HG03342 (cell line): ENCODE measurements around the gene FOXP4.

Source experiments
- ATAC-seq: cut with Tn5 transposase; IDR thresholded peaks from one replicate; pipeline ENCODE4 v1.9.1; 2021; ENCODE audit warnings: mild to moderate bottlenecking, moderate library complexity; ENCODE audit not compliant: unreplicated experiment

Gene FOXP4

GRCh38 chr6:41622206-41622988, 76.2 kb downstream of the FOXP4 start:
- no peak for ATAC-seq

DNA sequence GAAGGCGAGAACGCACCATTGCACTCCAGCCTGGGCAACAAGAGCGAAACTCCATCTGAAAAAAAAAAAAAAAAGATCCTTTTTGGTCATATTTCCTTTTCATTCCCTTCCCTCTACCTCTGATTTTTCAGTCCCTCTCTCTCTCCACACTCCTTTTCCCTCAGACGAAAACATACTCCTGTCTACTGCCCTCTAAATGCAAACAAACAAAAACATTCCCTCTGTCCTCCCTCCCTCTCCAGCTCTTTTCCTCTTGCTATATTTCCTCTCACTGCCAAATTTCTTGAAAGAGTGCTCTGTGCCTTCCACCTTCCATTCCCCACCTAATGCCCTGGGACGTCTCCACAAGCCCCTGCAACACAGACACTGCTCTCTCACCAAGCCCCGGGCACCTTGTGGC, 77.1 kb downstream of the FOXP4 start:
- ATAC-seq, result no peak

DNA sequence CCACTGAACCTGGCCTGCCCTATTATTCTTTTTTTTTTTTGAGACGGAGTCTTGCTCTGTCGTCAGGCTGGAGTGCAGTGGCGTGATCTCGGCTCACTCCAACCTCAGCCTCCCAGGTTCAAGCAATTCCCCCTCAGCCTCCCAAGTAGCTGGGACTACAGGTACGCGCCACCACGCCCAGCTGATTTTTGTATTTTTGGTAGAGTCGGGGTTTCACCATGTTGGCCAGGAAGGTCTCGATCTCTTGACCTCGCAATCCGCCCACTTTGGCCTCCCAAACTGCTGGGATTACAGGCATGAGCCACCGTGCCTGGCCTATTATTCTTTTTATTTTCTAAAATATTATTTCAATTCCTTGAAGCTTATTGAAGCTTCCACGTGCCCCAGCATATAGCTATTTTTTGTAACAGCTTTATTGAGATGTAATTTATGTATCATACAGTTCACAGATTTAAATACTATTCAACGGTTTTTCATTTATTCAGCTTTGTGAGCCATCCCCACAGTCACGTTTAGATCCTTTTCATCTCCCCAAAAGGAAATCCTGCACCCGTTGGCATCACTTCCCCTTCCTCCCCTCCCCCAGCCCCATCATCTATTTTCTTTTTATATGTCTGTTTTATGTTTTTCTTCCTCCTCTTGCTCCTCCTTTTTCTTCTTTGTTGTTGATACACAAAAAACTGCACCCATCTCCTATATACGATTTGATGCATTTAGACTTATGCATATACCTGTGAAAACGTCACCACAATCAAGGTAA, 78.6 kb downstream of the FOXP4 start:
- ATAC-seq, result no peak

GRCh38 chr6:41625442-41625841, 79.3 kb downstream of the FOXP4 start:
- ATAC-seq, result no peak

DNA sequence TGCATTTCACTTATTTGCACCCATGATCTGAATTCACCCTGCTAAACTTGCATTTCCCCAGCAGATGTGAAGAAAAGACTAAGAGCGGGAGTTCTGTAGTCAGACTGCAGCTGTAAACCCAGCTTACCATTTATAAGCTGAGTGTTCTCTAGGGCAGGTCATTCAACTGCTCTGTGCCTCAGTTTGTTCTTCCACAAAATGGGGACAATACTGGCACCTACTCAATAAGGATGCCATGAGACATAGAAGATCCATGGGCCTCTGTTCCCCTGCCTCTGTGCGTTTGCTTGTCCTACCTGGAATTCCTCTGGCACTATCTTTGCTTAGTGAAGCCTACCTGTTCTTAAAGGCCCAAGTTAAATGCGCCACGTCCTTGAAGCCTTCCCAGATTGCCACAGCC, 79.8 kb downstream of the FOXP4 start:
- ATAC-seq, result no peak

DNA sequence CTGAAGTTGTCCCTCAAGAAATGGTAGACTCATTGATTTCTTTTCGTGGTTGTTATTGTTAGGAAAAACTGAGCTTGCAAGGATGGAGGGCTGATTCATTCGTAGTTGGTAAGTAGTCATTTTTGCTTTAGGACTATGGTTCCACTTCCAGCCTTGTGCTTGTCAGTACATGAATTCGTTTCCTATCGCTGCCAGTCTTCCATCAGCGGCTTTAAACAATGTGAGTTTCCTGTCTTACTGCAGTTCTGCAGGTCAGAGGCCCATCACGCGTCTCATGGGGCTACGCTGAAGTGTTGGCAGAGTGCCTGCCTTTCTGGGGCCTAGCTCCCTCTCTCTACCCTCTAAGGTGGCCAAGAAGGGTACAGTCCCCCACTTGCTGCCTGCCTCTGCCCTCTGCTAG, 80.7 kb downstream of the FOXP4 start:
- ATAC-seq, result no peak

- ATAC-seq, result no peak
Observed at GRCh38 chr6:41629128-41629527, 82.9 kb downstream of the FOXP4 start.

GRCh38 chr6:41630069-41630468, 83.9 kb downstream of the FOXP4 start:
- no peak for ATAC-seq

DNA sequence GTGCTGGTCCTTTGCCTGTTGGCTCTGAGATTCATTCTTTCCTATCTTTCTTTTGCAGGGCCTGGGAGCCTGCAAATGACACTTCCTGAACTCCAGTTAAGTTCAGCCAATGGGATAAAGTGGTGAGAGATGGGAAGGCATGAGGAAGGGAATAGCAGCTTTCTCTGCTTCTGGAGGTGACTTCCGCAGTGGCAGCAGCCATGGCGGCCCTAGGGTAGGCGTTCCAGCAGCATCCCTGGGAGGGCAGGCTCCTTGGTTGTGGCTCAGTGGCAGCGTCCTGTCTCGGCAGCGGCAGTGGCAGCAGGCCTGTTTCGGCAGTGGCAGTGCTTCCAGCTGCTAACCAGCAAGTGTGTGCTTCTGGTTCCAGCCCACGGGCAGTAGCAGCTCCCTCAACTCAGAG, 84.8 kb downstream of the FOXP4 start:
- no peak for ATAC-seq

DNA sequence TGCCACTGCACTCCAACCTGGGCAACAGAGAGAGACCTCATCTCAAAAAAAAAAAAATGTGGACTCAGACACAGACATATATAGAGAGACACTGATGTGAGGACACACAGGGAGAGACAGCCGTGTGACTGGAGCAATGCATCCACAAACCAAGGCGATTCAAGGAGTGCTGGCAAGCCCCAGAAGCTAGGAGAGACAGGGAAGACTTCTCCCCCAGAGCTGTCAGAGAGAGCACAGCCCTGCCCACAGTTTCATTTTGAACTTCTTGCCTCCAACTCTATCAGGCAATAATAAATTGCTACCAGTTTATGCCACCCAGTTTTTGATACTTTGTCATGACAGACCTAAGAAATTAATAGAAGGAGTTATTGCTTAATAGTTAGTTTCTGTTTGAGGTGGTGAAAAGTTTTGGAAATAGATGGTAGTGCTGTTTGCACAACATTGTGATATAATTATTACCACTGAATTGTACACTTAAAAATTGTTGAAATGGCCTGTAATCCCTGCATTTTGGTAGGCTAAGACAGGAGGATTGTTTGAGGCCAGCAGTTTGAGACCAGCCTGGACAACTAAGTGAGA, 87.0 kb downstream of the FOXP4 start:
- no peak for ATAC-seq

DNA sequence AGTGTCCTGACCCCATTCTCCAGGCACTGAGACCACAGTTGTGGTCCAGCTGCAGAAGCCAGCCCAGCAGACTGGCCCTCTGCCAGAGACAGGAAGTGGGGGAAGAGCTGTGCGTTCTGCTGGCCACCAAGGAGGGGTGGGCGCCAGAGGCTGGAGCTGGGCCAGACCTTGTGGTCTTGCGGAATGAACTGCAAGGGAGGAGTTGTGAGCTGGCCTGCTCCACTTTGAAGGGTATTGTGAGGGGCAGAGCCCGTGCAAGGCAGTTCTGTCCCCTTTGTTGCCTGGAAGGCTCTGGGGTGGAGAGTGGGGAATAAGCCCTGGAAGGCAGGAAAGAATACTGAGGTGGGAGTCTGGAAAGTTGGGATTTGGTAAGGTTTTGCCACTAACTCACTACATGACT, 88.5 kb downstream of the FOXP4 start:
- no peak for ATAC-seq

GRCh38 chr6:41635365-41635764, 89.2 kb downstream of the FOXP4 start:
- ATAC-seq, result no peak

DNA sequence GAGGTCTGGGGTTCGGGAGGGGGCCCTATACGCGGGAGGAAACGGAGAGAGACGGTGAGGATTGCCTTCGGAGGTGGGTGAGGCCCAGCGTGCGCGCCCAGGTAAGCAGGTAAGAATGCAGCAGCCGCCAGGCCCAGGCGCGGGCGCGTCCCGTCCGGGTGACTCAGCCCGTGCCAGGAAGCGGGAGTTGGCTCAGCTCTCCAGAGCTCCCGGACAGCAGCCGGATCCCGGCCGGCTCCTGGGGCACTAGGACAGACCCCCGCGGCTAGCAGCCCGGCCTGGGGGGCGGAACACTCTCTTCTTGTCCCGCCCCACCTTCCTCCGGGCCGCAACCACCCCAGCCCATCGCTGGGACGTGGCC, 90.6 kb downstream of the FOXP4 start:
- ATAC-seq, result no peak

DNA sequence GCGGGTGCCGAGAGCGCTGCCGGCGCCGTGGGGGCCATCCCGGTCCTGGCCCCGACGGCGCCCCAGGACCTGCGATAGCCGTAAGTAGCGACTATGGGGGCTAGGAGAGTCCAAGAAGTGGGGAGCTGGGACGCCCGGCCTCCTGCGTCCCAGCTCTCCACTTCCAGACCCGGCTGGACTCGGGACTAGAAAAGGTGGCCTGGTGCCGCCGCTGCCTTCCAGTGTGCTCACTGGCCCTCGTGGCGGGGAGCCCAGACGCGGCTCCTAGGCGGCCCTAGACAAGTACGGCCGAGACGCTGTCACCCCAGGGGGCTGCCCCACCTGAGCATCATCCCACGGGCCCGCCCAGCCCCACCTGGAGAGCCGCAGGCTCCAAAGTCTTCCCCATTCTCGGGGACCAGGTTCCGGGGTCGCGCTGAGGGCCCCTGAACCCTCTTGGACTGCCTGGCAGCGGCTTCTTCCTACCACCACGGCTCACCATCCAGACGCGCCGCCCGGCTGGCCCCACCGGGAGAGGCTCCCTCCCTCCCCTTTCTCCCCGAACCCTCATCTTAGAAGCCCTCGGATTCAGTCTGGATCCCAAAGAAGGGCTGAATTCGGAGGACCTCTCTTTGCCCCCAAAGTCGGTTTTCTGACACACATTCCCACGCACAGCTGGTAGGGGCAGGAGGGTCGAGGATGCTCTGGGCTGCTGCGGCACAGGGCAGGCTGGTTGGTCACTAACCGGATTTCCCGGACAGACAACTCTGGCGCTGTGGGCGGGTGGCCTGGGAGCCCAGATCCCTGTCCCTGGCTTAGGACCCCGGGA, 91.2 kb downstream of the FOXP4 start:
- ATAC-seq, result no peak

GRCh38 chr6:41638002-41638934, 92.1 kb downstream of the FOXP4 start, which contains the start of gene MDFI:
TSS of gene MDFI (plus strand) at chr6:41638468. CDS start at chr6:41638750, 282 bp downstream.
- ATAC-seq, result no peak

GRCh38 chr6:41638935-41639808, 93.0 kb downstream of the FOXP4 start:
- no peak for ATAC-seq

DNA sequence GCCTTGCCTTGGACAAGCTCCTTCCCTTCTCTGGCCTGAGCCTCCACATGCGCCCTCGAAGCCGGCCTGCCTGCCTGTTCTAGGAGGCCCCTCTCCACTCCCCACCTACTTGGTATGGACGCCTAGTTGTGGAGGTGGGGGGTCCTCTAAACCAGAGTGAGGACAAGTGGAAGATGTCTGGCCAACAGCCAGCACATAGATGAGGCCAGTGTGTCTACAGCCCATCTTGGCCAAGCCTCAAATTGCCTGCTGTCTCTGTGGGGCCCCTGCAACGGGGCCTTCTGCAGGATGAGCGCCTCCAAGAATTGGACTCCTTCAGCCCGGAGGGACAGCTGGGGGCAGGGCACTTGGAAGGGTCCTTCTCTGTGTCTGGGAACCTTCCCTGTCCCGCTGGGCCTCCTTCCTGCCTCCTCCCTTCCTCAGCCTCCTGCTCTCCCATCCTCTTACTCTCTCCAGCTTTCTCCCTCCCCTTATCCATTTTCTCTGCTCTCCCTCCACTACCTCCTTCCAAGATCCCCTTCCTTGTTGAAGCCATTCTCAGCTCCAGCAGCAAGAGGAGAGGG, 93.7 kb downstream of the FOXP4 start:
- ATAC-seq, result no peak

GRCh38 chr6:41640426-41640825, 94.2 kb downstream of the FOXP4 start:
- ATAC-seq, result no peak
